22Rv1 (cell line): Measurements from ENCODE around the gene KCNS3.

Source experiments
- H3K27ac ChIP-seq: fragments of 450-650 bp; 2 replicates; pipeline ENCODE4 v1.5.1; 2017
- ZFX ChIP-seq: fragments of 450-650 bp; IDR thresholded peaks from 2 replicates; pipeline ENCODE4 v1.6.1; 2017; ENCODE audit warnings: antibody characterized with exemption, borderline replicate concordance
- TF ChIP-seq, protein P1 (sequence below): fragments of 450-650 bp; IDR thresholded peaks from 2 replicates; pipeline ENCODE4 v1.5.1; 2017; ENCODE audit warnings: mild to moderate bottlenecking

KCNS3 gene

DNA sequence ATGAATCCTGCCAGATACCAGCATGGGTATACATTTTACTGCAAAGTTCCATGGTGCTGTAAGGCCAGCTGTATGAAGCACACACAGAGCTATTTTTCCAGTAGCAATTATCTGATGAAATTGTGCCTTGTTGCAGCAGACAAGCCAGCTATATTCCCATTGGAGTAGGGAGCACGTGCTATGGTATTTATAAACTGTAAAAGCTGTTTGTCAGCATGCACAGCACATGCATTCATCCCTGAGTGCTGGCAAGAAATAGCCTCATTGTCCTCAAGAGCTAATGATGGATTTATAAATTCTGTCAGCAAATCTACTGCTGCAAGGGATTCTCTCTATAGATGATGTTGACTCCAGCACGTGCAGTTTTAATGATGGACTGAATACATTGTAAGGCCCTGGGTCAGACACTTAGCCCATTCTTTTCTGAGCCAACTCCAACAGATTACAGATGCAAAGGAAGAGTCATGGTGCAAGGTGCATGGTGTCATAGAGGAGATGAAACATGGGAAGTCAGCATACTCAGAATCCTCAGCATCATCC lies 61.7 kb downstream of the KCNS3 start:
- no peak for TF ChIP-seq ZFX
- TF ChIP-seq, protein P1, sequence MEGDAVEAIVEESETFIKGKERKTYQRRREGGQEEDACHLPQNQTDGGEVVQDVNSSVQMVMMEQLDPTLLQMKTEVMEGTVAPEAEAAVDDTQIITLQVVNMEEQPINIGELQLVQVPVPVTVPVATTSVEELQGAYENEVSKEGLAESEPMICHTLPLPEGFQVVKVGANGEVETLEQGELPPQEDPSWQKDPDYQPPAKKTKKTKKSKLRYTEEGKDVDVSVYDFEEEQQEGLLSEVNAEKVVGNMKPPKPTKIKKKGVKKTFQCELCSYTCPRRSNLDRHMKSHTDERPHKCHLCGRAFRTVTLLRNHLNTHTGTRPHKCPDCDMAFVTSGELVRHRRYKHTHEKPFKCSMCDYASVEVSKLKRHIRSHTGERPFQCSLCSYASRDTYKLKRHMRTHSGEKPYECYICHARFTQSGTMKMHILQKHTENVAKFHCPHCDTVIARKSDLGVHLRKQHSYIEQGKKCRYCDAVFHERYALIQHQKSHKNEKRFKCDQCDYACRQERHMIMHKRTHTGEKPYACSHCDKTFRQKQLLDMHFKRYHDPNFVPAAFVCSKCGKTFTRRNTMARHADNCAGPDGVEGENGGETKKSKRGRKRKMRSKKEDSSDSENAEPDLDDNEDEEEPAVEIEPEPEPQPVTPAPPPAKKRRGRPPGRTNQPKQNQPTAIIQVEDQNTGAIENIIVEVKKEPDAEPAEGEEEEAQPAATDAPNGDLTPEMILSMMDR = no peak
- H3K27ac ChIP-seq = no peak overlapping the region

- TF ChIP-seq, protein P1 = no peak
- no peak for TF ChIP-seq ZFX
- no peak overlapping the region for H3K27ac ChIP-seq
These were observed 65.0 kb downstream of the KCNS3 start for GRCh38 chr2:17943444-17943843.

DNA sequence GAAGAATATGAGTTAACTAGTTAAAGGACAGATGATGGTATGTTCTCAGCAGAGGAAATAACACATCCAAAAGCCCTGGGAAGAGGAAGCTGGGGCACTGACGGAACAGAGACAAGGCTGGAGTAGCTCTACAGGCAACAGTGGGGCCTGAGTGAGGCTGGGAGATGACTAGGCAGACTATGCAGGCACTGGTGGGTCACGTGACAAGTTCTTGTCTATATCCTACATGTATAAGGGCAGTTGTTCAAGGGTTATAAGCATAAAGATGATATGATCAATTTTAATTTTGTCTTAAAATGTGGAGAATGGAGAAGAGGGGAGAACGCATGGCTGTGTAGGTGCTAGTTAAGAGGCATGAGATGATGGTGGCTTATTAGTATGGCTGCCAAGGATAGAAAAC lies 68.6 kb downstream of the KCNS3 start:
- H3K27ac ChIP-seq = no peak overlapping the region
- TF ChIP-seq, protein P1 = no peak
- no peak for TF ChIP-seq ZFX

DNA sequence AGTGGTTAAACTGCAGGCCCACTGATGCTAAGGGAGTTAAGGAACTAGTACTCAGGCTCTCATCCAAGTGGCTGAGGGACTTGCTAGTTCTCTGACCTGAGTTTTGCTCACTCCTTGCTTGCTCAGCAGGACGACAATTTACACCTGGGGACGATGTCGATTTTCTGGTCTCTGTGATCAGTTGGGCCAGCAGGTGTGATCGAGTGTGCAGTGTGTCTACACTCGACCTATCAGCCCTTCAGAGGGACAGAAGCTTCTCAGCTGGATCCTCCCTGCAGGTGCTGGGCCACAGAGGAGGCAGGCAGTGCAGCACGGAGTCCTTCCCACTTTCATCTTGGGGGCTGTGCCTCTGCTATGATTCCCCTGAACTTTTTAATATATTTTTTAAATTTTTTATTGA lies 71.5 kb downstream of the KCNS3 start:
- H3K27ac ChIP-seq = no peak overlapping the region
- no peak for TF ChIP-seq ZFX

- no peak overlapping the region for H3K27ac ChIP-seq
These were observed 73.1 kb downstream of the KCNS3 start for GRCh38 chr2:17951563-17951962.

GRCh38 chr2:17958466-17959092 lies 80.1 kb downstream of the KCNS3 start:
- no peak for TF ChIP-seq ZFX
- TF ChIP-seq, protein P1 = no peak
- no peak overlapping the region for H3K27ac ChIP-seq

More at GRCh38 chr2:17951563-17951962, 73.1 kb downstream of the KCNS3 start:
- TF ChIP-seq, protein P1 = no peak
- TF ChIP-seq ZFX = no peak

DNA sequence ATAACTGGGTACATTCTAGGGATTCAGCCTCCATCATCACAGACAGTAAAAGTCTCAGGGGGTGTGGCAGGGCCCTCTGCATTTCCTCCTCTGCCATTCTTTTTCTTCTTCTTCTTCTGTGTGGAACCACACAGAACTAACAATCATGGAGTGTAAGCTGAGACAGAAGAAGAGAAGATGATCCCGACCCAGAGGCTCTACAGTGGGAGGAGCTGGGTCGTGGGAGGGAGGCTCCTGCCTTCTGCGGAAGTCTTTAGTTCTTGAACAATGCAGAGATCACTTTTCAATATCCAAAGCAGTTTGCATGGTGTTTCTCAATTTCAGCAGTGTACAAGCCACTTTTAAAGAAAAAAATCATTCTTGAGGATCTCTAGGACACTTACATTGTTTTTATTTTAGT lies 80.9 kb downstream of the KCNS3 start:
- TF ChIP-seq, protein P1 = no peak
- no peak for TF ChIP-seq ZFX

More for the DNA sequence above, 80.9 kb downstream of the KCNS3 start:
- H3K27ac ChIP-seq = no peak overlapping the region
